Common myeloid progenitor, CD34-positive (primary cell): ENCODE results near the gene SH2D2A.

Experiments used
- CTCF ChIA-PET: fragments of 350-600 bp; sonication (Branson Sonifier 250); formaldehyde crosslinking; loops from one replicate; lab custom pipeline; 2021; ENCODE audit warnings: antibody characterized with exemption; lab: Charles Lee
- POLR2A ChIA-PET: fragments of 350-600 bp; sonication (Branson Sonifier 250); formaldehyde crosslinking; loops from one replicate; lab custom pipeline; 2021; ENCODE audit warnings: antibody characterized with exemption; lab: Charles Lee
- DNase-seq, 3 donors: peaks; one replicate each; pipeline versions ENCODE4 v3.0.0 to v3.0.0-alpha.2; 2013
- H3K27ac ChIP-seq, 2 experiments: 1 replicate in 1 of 2; 2 replicates in 1 of 2; pipeline ENCODE4 v1.7.0; 2013; ENCODE audit warnings: inconsistent platforms in 2 of 2, low read length in 2 of 2, mild to moderate bottlenecking in 2 of 2, low read depth in 1 of 2, moderate library complexity in 1 of 2; ENCODE audit not compliant: severe bottlenecking in 2 of 2, insufficient read depth in 1 of 2, poor library complexity in 1 of 2
- H3K27me3 ChIP-seq, 5 experiments: replicated peaks in 2 of 5; 1 replicate in 3 of 5; 2 replicates in 2 of 5; pipeline versions ENCODE4 v1.6.1 to v1.7.0; 2013; ENCODE audit warnings: low read length in 4 of 5, mild to moderate bottlenecking in 2 of 5, moderate library complexity in 2 of 5, inconsistent platforms in 1 of 5; ENCODE audit not compliant: insufficient read depth in 5 of 5, control insufficient read depth in 4 of 5
- H3K36me3 ChIP-seq, 4 experiments: 1 replicate in 2 of 4; 2 replicates in 2 of 4; pipeline versions ENCODE4 v1.6.1 to v1.7.0; 2013; ENCODE audit warnings: low read length in 3 of 4, control low read depth in 1 of 4, mild to moderate bottlenecking in 1 of 4; ENCODE audit not compliant: control insufficient read depth in 4 of 4, insufficient read depth in 4 of 4
- H3K4me1 ChIP-seq, 4 experiments: 1 replicate in 3 of 4; 2 replicates in 1 of 4; pipeline versions ENCODE4 v1.6.1 to v1.7.1; 2013; ENCODE audit warnings: low read length in 3 of 4, mild to moderate bottlenecking in 3 of 4, control low read depth in 1 of 4, inconsistent platforms in 1 of 4, moderate library complexity in 1 of 4; ENCODE audit not compliant: control insufficient read depth in 4 of 4, insufficient read depth in 4 of 4; ENCODE audit errors: control extremely low read depth in 1 of 4
- H3K4me3 ChIP-seq, 7 experiments: 1 replicate in 4 of 7; 2 replicates in 3 of 7; pipeline versions ENCODE4 v1.5.1 to v1.7.0; 2013; ENCODE audit warnings: mild to moderate bottlenecking in 7 of 7, low read length in 6 of 7, moderate library complexity in 6 of 7, inconsistent platforms in 2 of 7, low read depth in 2 of 7, control low read depth in 1 of 7; ENCODE audit not compliant: insufficient read depth in 4 of 7, control insufficient read depth in 1 of 7; ENCODE audit errors: extremely low read depth in 1 of 7
- H3K9me3 ChIP-seq, 5 experiments: 1 replicate in 4 of 5; 2 replicates in 1 of 5; pipeline versions ENCODE4 v1.6.1 to v1.7.1; 2013; ENCODE audit warnings: low read length in 4 of 5, mild to moderate bottlenecking in 2 of 5, inconsistent platforms in 1 of 5, low read depth in 1 of 5, moderate library complexity in 1 of 5; ENCODE audit not compliant: control insufficient read depth in 4 of 5, insufficient read depth in 2 of 5; ENCODE audit errors: control extremely low read depth in 1 of 5
- WGBS: methylation state at CpG from one replicate; pipeline ENCODE4 v1.1.5; 2013; ENCODE audit not compliant: insufficient coverage; 5-methylcytosine and 5-hydroxymethylcytosine counted together

SH2D2A gene

DNA sequence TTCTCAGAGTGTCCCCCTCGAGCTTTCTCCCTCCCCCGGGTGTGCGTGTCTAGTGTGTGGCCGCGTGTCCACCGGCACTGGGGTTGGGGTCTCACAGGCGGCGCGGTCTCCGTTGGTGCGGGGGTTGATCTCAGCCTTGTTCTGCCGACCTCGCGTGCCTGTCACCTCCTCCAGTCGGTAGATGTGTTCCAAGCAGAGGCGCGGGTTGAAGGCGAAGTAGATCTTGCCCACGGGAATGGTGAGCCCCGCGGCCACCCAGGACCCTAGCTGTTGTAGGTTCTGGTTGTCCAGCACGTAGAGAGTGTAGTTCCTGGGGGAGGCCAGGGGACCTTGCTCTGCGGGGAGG is 32.5 kb upstream of the SH2D2A start:
- Histone ChIP-seq H3K4me3 (no peak overlapping the region), H3K36me3 (no peaks in the 10 kb centered on the region), H3K4me1 (peaks cover 0 to 20% (median 15%) of the 10 kb centered on the region in 4 experiments), H3K27me3 (peaks cover 0 to 68% (median 38%) of the 10 kb centered on the region in 5 experiments), H3K9me3 (no peaks in the 10 kb centered on the region), H3K27ac (no peak overlapping the region)
- ChIA-PET CTCF (interaction anchor here (1.1 to 7.3 kb wide), 5 partner anchors 10 to 123 kb away, joined by 3 to 72 read pairs (median 4); partner anchors contain the start of genes INSRR and NTRK1), POLR2A (interaction anchor here (0.9 kb wide), 1 partner anchor 32 kb away, joined by 3 read pairs; no protein-coding TSS in a partner anchor)
- no peak for DNase-seq
- 21% methylated on average over 14 of the region's 23 CpGs for WGBS

DNA sequence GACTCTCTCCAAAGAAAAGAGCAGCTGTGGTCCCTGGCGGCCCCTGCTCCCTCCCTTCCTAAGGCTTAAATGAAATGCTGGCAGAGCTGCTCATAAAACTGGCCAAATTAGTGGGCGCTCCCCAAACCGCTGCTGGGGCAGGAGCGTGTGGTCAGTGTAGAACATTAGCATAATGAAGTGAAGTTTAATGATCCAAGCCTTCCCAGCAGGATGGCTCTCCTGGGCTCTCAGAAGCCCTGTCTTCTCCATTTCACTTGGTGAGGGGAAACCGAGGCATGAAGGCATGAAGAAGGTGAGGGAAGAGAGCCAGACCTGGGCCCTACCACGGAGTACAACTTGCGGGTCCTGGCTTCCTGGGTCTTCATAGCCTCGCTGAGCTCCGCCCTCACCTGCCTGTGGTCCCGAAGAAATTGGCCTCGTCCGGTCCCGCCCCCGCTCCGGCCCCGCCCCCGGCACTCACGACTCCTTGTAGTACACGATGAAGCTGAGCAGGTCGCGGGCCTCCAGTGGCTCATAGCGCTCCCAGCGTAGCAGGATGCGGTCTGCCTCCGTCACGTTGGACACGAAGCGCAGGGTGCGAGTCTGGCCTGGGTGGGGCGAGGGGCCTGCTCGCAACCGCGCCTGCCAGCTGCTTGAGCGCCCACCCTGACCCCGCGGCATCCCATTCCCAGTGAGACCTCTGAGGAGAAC is 32.0 kb upstream of the SH2D2A start:
- peak in 2 of 3 donors; percentile 42 to 48 for DNase-seq
- Histone ChIP-seq H3K4me3 (peak overlapping the region in 1 of 7 experiments; percentile 16), H3K36me3 (no peaks in the 10 kb centered on the region), H3K27ac (no peak overlapping the region), H3K27me3 (peaks cover 0 to 73% (median 39%) of the 10 kb centered on the region in 5 experiments), H3K9me3 (no peaks in the 10 kb centered on the region), H3K4me1 (peaks cover 0 to 20% (median 15%) of the 10 kb centered on the region in 4 experiments)
- WGBS = 9% methylated on average over 31 of the region's 36 CpGs
- ChIA-PET CTCF (interaction anchor here (0.6 to 7.3 kb wide), 8 partner anchors 10 to 122 kb away, joined by 3 to 72 read pairs (median 4); partner anchors contain the start of genes INSRR and NTRK1), POLR2A (interaction anchor here (0.9 kb wide), 1 partner anchor 31 kb away, joined by 3 read pairs; no protein-coding TSS in a partner anchor)

DNA sequence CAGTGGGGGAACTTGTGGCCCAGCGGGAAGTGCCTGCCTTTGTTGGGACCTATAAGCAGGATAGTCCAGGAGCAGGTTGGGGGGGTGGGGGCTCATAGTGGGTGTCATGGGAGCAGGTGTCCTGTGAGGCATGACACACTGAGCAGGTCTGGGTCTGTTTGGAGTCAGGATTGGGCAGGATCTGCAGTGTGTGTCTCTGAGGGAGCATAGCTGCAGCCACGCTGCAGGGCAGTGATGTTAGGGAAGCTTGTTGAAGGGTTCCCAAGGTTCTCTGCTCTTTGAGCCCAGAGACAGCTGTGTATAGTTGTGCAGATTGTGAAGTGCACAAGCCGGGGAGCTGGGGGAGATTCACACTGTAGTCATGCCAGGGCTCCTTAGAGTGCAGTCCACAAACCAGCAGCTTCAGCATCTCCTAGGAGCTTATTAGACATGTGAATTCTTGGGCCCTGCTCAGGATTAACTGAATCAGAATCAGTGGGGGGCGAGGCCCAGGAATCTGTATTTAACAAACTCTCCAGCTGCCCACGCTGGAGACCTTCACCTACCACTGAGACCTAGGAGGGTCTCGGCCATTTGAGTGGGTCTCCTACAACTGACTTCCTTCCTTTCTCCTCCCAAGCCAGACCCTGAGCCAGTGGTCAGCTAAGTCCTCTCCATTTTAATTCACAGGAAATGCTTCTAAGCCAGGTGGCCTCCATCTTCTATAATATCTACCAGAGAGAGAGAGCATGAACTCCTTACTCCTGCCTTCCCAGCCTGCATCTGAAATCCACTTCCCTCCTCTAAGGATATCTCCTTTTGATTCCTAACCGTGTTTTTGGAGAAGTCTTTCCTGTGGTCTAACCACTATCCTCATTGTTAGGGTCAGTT is 31.2 kb upstream of the SH2D2A start:
- no peak for DNase-seq
- Histone ChIP-seq H3K27ac (no peak overlapping the region), H3K9me3 (no peaks in the 10 kb centered on the region), H3K4me1 (peaks cover 0 to 20% (median 15%) of the 10 kb centered on the region in 4 experiments), H3K4me3 (no peak overlapping the region), H3K27me3 (peaks cover 0 to 81% (median 44%) of the 10 kb centered on the region in 5 experiments), H3K36me3 (no peaks in the 10 kb centered on the region)
- POLR2A ChIA-PET = interaction anchor here (0.9 kb wide), 1 partner anchor 31 kb away, joined by 3 read pairs; no protein-coding TSS in a partner anchor
- whole genome bisulfite sequencing = 75% methylated on average over 6 of the region's 7 CpGs
- CTCF ChIA-PET = interaction anchor here (0.6 to 7.3 kb wide), 9 partner anchors 10 to 74 kb away, joined by 3 to 72 read pairs (median 3); partner anchors contain the start of genes INSRR and NTRK1

DNA sequence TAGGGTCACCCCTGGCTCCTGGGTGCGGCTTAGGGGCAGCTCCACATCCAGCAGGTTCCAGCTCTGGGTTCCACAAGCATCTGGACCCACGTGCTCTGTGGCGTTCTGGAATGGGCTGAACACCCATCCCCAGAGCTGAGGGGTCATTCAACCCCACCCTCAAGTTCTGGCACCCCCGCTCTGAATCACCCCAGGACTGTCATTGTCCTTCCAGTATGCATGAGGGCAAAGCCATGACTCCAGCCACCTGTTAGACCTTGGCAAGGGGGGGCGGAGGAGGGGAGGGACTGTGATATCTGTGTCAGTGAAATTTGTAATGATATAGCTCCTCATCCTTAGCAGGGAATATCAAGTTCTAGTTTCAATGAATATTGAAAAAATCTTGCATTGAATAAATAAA is 30.0 kb upstream of the SH2D2A start:
- DNase-seq = no peak
- Histone ChIP-seq H3K27ac (no peak overlapping the region), H3K4me1 (peaks cover 0 to 20% (median 15%) of the 10 kb centered on the region in 4 experiments), H3K9me3 (no peaks in the 10 kb centered on the region), H3K27me3 (peaks cover 0 to 91% (median 44%) of the 10 kb centered on the region in 5 experiments), H3K36me3 (no peaks in the 10 kb centered on the region), H3K4me3 (no peak overlapping the region)
- WGBS = 100% methylated on average over 2 of the region's 5 CpGs
- ChIA-PET POLR2A (no interaction called here), CTCF (interaction anchor here (0.8 to 7.3 kb wide), 5 partner anchors 9 to 103 kb away, joined by 3 to 72 read pairs (median 4); partner anchors contain the start of genes INSRR and NTRK1)

DNA sequence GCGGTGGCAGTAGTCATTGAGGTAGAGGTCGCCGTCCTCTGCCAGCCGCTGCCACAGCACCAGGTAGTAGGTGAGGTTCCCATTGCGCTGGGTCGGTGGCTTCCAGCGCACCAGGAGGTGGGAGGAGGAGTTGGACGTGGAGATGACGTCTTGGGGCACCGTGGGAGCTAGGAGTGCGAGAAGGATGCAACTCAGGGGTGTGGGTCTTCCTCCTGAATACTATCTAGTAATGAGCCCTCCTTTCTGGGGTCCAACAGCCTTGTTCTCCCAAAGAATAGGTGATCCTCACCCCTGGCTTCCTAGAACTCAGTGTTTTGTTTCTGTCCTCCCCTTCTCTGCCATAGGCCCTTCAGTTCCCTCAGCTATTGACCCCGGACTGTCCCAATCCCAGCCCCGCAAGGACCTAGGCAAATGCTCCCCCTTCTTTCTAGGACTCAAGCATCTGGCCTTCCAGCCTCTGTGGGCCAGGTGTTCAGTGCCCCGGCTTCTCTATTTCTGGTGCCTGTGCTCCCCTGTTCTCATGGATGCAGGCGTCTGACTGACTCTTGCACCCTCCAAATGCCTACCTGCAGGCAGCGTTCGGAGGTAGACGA is 29.4 kb upstream of the SH2D2A start:
- 72% methylated on average over 8 of the region's 18 CpGs for WGBS
- H3K36me3 ChIP-seq = no peaks in the 10 kb centered on the region
- ChIA-PET CTCF (interaction anchor here (1.2 to 7.3 kb wide), 3 partner anchors 9 to 103 kb away, joined by 3 to 72 read pairs (median 41); partner anchors contain the start of genes INSRR and NTRK1), POLR2A (interaction anchor here (1.0 kb wide), 1 partner anchor 14 kb away, joined by 3 read pairs; no protein-coding TSS in a partner anchor)
- H3K27ac ChIP-seq = no peak overlapping the region
- no peak for DNase-seq
- H3K4me3 ChIP-seq = no peak overlapping the region
- no peaks in the 10 kb centered on the region for H3K9me3 ChIP-seq
- peaks cover 0 to 20% (median 15%) of the 10 kb centered on the region in 4 experiments for H3K4me1 ChIP-seq
- H3K27me3 ChIP-seq = peaks cover 0 to 91% (median 44%) of the 10 kb centered on the region in 5 experiments
